Esophagus squamous epithelium (tissue), 4 donors: ENCODE measurements around the gene GLB1L.

Experiments
- POLR2A ChIP-seq, 4 donors: fragments of 450-650 bp; IDR thresholded peaks; one replicate each; pipeline ENCODE4 v1.6.1; 2017; ENCODE audit warnings: antibody characterized with exemption in 4 of 4, mild to moderate bottlenecking in 4 of 4, moderate library complexity in 3 of 4
- TF ChIP-seq, protein P1 (sequence below), 6 experiments: fragments of 450-650 bp in 4 of 6; fragments of 200-600 bp in 2 of 6; sonication (generic) in 2 of 6; IDR thresholded peaks; one replicate each; pipeline ENCODE4 v1.5.1; 2016 to 2019; ENCODE audit warnings: antibody characterized with exemption in 6 of 6, mild to moderate bottlenecking in 4 of 6, moderate library complexity in 4 of 6

- TF ChIP-seq, protein P1, sequence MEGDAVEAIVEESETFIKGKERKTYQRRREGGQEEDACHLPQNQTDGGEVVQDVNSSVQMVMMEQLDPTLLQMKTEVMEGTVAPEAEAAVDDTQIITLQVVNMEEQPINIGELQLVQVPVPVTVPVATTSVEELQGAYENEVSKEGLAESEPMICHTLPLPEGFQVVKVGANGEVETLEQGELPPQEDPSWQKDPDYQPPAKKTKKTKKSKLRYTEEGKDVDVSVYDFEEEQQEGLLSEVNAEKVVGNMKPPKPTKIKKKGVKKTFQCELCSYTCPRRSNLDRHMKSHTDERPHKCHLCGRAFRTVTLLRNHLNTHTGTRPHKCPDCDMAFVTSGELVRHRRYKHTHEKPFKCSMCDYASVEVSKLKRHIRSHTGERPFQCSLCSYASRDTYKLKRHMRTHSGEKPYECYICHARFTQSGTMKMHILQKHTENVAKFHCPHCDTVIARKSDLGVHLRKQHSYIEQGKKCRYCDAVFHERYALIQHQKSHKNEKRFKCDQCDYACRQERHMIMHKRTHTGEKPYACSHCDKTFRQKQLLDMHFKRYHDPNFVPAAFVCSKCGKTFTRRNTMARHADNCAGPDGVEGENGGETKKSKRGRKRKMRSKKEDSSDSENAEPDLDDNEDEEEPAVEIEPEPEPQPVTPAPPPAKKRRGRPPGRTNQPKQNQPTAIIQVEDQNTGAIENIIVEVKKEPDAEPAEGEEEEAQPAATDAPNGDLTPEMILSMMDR (IDR thresholded peaks at IDR 0.05) = no peak
- TF ChIP-seq POLR2A (IDR thresholded peaks at IDR 0.05) = no peak
Observed at GRCh38 chr2:219244789-219245147, 476 bp downstream of the GLB1L start.
